ENCODE data around the gene ZNF70. TPM values are rescaled to one million over a fixed set of nuclear protein-coding genes. Genes with fewer than 3 reads are reported as not detected.

Gene ZNF70
- total RNA-seq, 1 experiment from 2014 or later: 6.5 TPM

GRCh38 chr22:23691748-23692423 lies 59.0 kb downstream of the ZNF70 start:
- no peak overlapping the region for H3K27ac Mint-ChIP-seq (ENCODE audit: unreplicated experiment)
- H3K27me3 Mint-ChIP-seq (ENCODE audit: unreplicated experiment): no peaks in the 10 kb centered on the region
- CTCF ChIA-PET: no interaction called here
- H3K4me3 Mint-ChIP-seq (ENCODE audit: low read depth, unreplicated experiment): no peak overlapping the region
- peaks cover 10% of the 10 kb centered on the region for H3K36me3 Mint-ChIP-seq (ENCODE audit: insufficient read depth, unreplicated experiment)
- TF ChIP-seq CTCF (IDR thresholded peaks at IDR 0.05; ENCODE audit: unreplicated experiment): no peak
- no peaks in the 10 kb centered on the region for H3K4me1 Mint-ChIP-seq (ENCODE audit: low read depth, unreplicated experiment)
- no peaks in the 10 kb centered on the region for H3K9me3 Mint-ChIP-seq (ENCODE audit: low read depth, unreplicated experiment)
- intact Hi-C loops (cut with micrococcal nuclease; ENCODE audit: unreplicated experiment): no loop called here
- DNase-seq: no peak
- no TSS peak for BruUV-seq (replicated peaks)

GRCh38 chr22:23690713-23691112 lies 60.2 kb downstream of the ZNF70 start, which contains the start of gene RGL4:
Gene RGL4, plus strand, starts transcription at chr22:23691013. Its CDS starts 1,018 bp downstream, at chr22:23692031.
- no peaks in the 10 kb centered on the region for H3K9me3 Mint-ChIP-seq (ENCODE audit: low read depth, unreplicated experiment)
- H3K27me3 Mint-ChIP-seq (ENCODE audit: unreplicated experiment): no peaks in the 10 kb centered on the region
- TF ChIP-seq CTCF (IDR thresholded peaks at IDR 0.05; ENCODE audit: unreplicated experiment): no peak
- H3K4me1 Mint-ChIP-seq (ENCODE audit: low read depth, unreplicated experiment): peaks cover under 1% of the 10 kb centered on the region
- H3K36me3 Mint-ChIP-seq (ENCODE audit: insufficient read depth, unreplicated experiment): peaks cover 6% of the 10 kb centered on the region
- no peak for DNase-seq
- intact Hi-C loops (cut with micrococcal nuclease; ENCODE audit: unreplicated experiment): no loop called here
- H3K27ac Mint-ChIP-seq (ENCODE audit: unreplicated experiment): no peak within 1 kb of the TSS
- CTCF ChIA-PET: no interaction called here
- no TSS peak for BruUV-seq (replicated peaks)
- no peak within 1 kb of the TSS for H3K4me3 Mint-ChIP-seq (ENCODE audit: low read depth, unreplicated experiment)

GRCh38 chr22:23689414-23689813 lies 61.5 kb downstream of the ZNF70 start:
- Mint-ChIP-seq H3K27ac (ENCODE audit: unreplicated experiment) (no peak overlapping the region), H3K4me3 (ENCODE audit: low read depth, unreplicated experiment) (no peak overlapping the region), H3K36me3 (ENCODE audit: insufficient read depth, unreplicated experiment) (peaks cover 6% of the 10 kb centered on the region), H3K4me1 (ENCODE audit: low read depth, unreplicated experiment) (peaks cover 9% of the 10 kb centered on the region), H3K9me3 (ENCODE audit: low read depth, unreplicated experiment) (no peaks in the 10 kb centered on the region), H3K27me3 (ENCODE audit: unreplicated experiment) (no peaks in the 10 kb centered on the region)
- TF ChIP-seq CTCF (IDR thresholded peaks at IDR 0.05; ENCODE audit: unreplicated experiment): no peak
- CTCF ChIA-PET: no interaction called here
- no peak for DNase-seq
- intact Hi-C loops (cut with micrococcal nuclease; ENCODE audit: unreplicated experiment): no loop called here
- BruUV-seq (replicated peaks): no TSS peak

Other genes with a start within 250 kb of the ZNF70 start
- gene IGLL1, start 170.8 kb downstream of the ZNF70 start, total RNA-seq (2022): not detected in 2 replicates
- gene DRICH1, start 118.8 kb downstream of the ZNF70 start, total RNA-seq (2022): 1.1 and 1.9 TPM in 2 replicates
- gene RGL4, start 60.1 kb downstream of the ZNF70 start, total RNA-seq (2022): not detected in 2 replicates
- 0.86 TPM in 1 of 2 replicates, not detected in the other for gene VPREB3, start 3.3 kb upstream of the ZNF70 start, total RNA-seq (2022)
- gene C22orf15, start 11.9 kb upstream of the ZNF70 start, total RNA-seq (2022): not detected in 2 replicates
- gene CHCHD10, start 16.9 kb upstream of the ZNF70 start, total RNA-seq (2022): 155 and 181 TPM in 2 replicates
- 2.0 and 3.4 TPM in 2 replicates for gene MMP11, start 21.7 kb upstream of the ZNF70 start, total RNA-seq (2022)
- 88.2 and 88.8 TPM in 2 replicates for gene SMARCB1, start 35.9 kb upstream of the ZNF70 start, total RNA-seq (2022)
- 2.9 and 3.7 TPM in 2 replicates for gene DERL3, start 87.9 kb upstream of the ZNF70 start, total RNA-seq (2022)
- gene SLC2A11, start 106.8 kb upstream of the ZNF70 start, total RNA-seq (2022): 18.9 and 32.8 TPM in 2 replicates
- 669 and 679 TPM in 2 replicates for gene MIF, start 143.3 kb upstream of the ZNF70 start, total RNA-seq (2022)
- 3.6 and 5.4 TPM in 2 replicates for gene GSTT2B, start 210.1 kb upstream of the ZNF70 start, total RNA-seq (2022)
- 3.4 and 4.1 TPM in 2 replicates for gene DDTL, start 215.8 kb upstream of the ZNF70 start, total RNA-seq (2022)
- gene DDT, start 223.3 kb upstream of the ZNF70 start, total RNA-seq (2022): 101 and 115 TPM in 2 replicates
- gene GSTT2, start 229.0 kb upstream of the ZNF70 start, total RNA-seq (2022): 0.64 and 0.85 TPM in 2 replicates